Keratinocyte (primary cell): ENCODE measurements around the gene GPS1. TPM values are rescaled to one million over a fixed set of nuclear protein-coding genes. Genes with fewer than 3 reads are reported as not detected.

Source experiments
- DNase-seq: peaks from one replicate; pipeline ENCODE4 v3.0.0-alpha.2; 2011; ENCODE audit warnings: low read depth, missing footprints, low spot score
- FAIRE-seq: peaks from 2 replicates; lab custom pipeline; 2011; peaks lifted over from hg19 to GRCh38; lab: Jason Lieb, UNC
- H2AFZ ChIP-seq: 2 replicates; pipeline ENCODE4 v1.6.0; 2012; ENCODE audit warnings: low read length, control low read depth, inconsistent platforms; ENCODE audit not compliant: control insufficient read depth
- H3K27ac ChIP-seq: 2 replicates; pipeline ENCODE4 v1.5.1; 2011; ENCODE audit warnings: low read length; ENCODE audit not compliant: control insufficient read depth, insufficient read depth
- H3K27me3 ChIP-seq: 3 replicates; pipeline ENCODE4 v1.6.0; 2011; ENCODE audit warnings: low read length; ENCODE audit not compliant: control insufficient read depth, insufficient read depth; ENCODE audit errors: extremely low read depth
- H3K36me3 ChIP-seq, 2 experiments: 2 replicates in 1 of 2; 3 replicates in 1 of 2; pipeline ENCODE4 v1.5.1; 2011; ENCODE audit warnings: low read length in 2 of 2, mild to moderate bottlenecking in 1 of 2; ENCODE audit not compliant: control insufficient read depth in 2 of 2, insufficient read depth in 2 of 2; ENCODE audit errors: extremely low read depth in 1 of 2
- H3K4me1 ChIP-seq: 3 replicates; pipeline ENCODE4 v1.5.1; 2011; ENCODE audit warnings: low read length; ENCODE audit not compliant: control insufficient read depth, insufficient read depth; ENCODE audit errors: extremely low read depth
- H3K4me2 ChIP-seq: 3 replicates; pipeline ENCODE4 v1.6.0; 2011; ENCODE audit warnings: low read depth, low read length; ENCODE audit not compliant: control insufficient read depth, insufficient read depth; ENCODE audit errors: extremely low read depth
- H3K4me3 ChIP-seq, 3 experiments: fragments of 200-600 bp in 1 of 3; sonication (generic) in 1 of 3; 2 replicates in 2 of 3; 3 replicates in 1 of 3; pipeline ENCODE4 v1.5.1; 2011 to 2016; ENCODE audit warnings: low read length in 3 of 3, mild to moderate bottlenecking in 3 of 3, control low read depth in 2 of 3, inconsistent platforms in 1 of 3, low read depth in 1 of 3, mixed read lengths in 1 of 3, mixed run types in 1 of 3, moderate library complexity in 1 of 3; ENCODE audit not compliant: control insufficient read depth in 2 of 3, insufficient read depth in 2 of 3; ENCODE audit errors: extremely low read depth in 1 of 3
- H3K79me2 ChIP-seq: 2 replicates; pipeline ENCODE4 v1.6.0; 2012; ENCODE audit warnings: low read length; ENCODE audit not compliant: control insufficient read depth, insufficient read depth
- H3K9ac ChIP-seq: 3 replicates; pipeline ENCODE4 v1.6.0; 2011; ENCODE audit warnings: low read length; ENCODE audit not compliant: control insufficient read depth, insufficient read depth; ENCODE audit errors: extremely low read depth
- H3K9me1 ChIP-seq: 3 replicates; pipeline ENCODE4 v1.6.0; 2011; ENCODE audit warnings: low read length; ENCODE audit not compliant: control insufficient read depth, insufficient read depth; ENCODE audit errors: extremely low read depth
- H3K9me3 ChIP-seq: 2 replicates; pipeline ENCODE4 v1.5.1; 2012; ENCODE audit warnings: low read depth, low read length; ENCODE audit not compliant: control insufficient read depth
- H4K20me1 ChIP-seq: 3 replicates; pipeline ENCODE4 v1.6.0; 2011; ENCODE audit warnings: low read length; ENCODE audit not compliant: control insufficient read depth, insufficient read depth; ENCODE audit errors: extremely low read depth
- EZH2 ChIP-seq: IDR thresholded peaks from one replicate; pipeline ENCODE4 v1.6.1; 2012; ENCODE audit warnings: inconsistent platforms, mild to moderate bottlenecking, low read length, moderate library complexity
- dilution Hi-C: fragments of 300-500 bp; cut with MboI; formaldehyde crosslinking; loops from one replicate; pipeline ENCODE4 v1.7.0; 2020; ENCODE audit warnings: low sequenced_read_pairs; ENCODE audit not compliant: extremely low pct_ligation_motif_present
- polyA plus RNA-seq, 5 experiments: library from polyadenylated mRNA; depleted of rRNA in 3 of 5; stranded (reverse) in 3 of 5; stranded (forward) in 1 of 5; unstranded in 1 of 5; fragments of >200 nt; gene quantifications; 1 replicate in 1 of 5; 2 replicates in 3 of 5; 3 replicates in 1 of 5; pipeline versions ENCODE4 v1.2.1 to v1.2.3, GENCODE V29; 2011 to 2012; ENCODE audit warnings: missing spikeins in 2 of 5, low read depth in 1 of 5, low replicate concordance in 1 of 5
- TF ChIP-seq, protein P1 (sequence below), 3 experiments: IDR thresholded peaks in 1 of 3; conservative IDR thresholded peaks in 1 of 3; optimal IDR thresholded peaks in 1 of 3; 2 replicates in 2 of 3; 3 replicates in 1 of 3; pipeline versions ENCODE3 to v1.5.1; 2011; ENCODE audit warnings: low read length in 3 of 3, mild to moderate bottlenecking in 3 of 3, moderate library complexity in 2 of 3, control low read depth in 1 of 3, inconsistent platforms in 1 of 3; ENCODE audit not compliant: insufficient read depth in 2 of 3; ENCODE audit errors: extremely low read depth in 1 of 3

The GPS1 gene
- polyA plus RNA-seq, 1 donor (not counting 4 experiments of a cell fraction or from before 2014, with no cell fraction given), result 60.4 TPM

GRCh38 chr17:82083009-82083408, 31.3 kb downstream of the GPS1 start:
- no peak for DNase-seq
- Histone ChIP-seq H3K27me3 (no peaks in the 10 kb centered on the region), H3K4me3 (no peak overlapping the region), H4K20me1 (peaks cover 27% of the 10 kb centered on the region), H3K36me3 (peaks cover 65 to 67% of the 10 kb centered on the region in 2 experiments), H3K9me3 (no peaks in the 10 kb centered on the region), H3K79me2 (peaks cover 16% of the 10 kb centered on the region), H3K27ac (no peak overlapping the region), H3K9ac (no peak overlapping the region), H3K4me1 (no peaks in the 10 kb centered on the region), H3K9me1 (no peaks in the 10 kb centered on the region), H2AFZ (no peak overlapping the region), H3K4me2 (no peak overlapping the region)
- no peak for FAIRE-seq
- TF ChIP-seq, protein P1, sequence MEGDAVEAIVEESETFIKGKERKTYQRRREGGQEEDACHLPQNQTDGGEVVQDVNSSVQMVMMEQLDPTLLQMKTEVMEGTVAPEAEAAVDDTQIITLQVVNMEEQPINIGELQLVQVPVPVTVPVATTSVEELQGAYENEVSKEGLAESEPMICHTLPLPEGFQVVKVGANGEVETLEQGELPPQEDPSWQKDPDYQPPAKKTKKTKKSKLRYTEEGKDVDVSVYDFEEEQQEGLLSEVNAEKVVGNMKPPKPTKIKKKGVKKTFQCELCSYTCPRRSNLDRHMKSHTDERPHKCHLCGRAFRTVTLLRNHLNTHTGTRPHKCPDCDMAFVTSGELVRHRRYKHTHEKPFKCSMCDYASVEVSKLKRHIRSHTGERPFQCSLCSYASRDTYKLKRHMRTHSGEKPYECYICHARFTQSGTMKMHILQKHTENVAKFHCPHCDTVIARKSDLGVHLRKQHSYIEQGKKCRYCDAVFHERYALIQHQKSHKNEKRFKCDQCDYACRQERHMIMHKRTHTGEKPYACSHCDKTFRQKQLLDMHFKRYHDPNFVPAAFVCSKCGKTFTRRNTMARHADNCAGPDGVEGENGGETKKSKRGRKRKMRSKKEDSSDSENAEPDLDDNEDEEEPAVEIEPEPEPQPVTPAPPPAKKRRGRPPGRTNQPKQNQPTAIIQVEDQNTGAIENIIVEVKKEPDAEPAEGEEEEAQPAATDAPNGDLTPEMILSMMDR (optimal IDR thresholded peaks at IDR 0.05 in 1 of 3, IDR thresholded peaks at IDR 0.05 in 1 of 3, conservative IDR thresholded peaks at IDR 0.05 in 1 of 3; ENCODE audit: extremely low read depth in 1 of 3, insufficient read depth in 2 of 3, low read length in 3 of 3), result no peak
- no peak for TF ChIP-seq EZH2
- dilution Hi-C loops, result no loop called here

DNA sequence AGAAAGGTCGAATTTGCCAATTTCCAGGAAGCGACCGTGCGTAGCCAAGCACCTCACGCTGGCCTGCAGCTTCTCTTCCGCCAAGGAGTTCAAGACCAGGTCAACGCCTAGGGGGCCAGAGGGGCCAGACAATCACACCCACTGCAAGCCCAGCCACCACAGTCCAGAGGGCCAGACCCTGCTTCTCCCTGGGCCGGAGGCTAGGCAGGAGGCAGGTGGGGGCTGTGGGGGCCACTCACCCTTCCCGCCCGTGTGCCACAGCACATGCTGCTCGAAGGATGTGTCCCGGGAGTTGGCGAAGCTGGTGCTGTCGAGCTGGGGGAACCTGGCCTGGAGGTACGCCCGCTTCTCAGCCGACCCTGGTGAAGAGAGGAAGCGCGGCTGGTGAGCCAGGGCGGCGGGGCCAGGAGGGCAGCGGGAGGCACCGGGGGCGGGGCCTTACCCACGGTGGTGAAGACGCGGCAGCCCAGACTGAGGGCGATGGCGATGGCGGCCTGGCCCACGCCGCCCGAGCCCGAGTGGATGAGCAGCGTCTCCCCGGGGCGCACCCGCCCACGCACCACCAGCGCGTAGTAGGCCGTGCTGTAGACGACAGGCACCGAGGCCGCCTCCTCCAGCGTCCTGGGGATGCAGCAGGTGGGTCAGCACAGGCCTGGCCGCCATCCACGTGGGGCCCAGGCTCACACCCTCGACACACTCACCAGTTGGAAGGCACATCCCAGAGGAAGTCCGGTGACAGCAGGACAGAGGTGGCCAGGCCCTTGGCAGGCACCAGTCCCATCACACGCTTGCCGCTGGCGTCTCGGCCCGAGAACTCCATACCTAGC, 32.0 kb downstream of the GPS1 start:
- Histone ChIP-seq H3K4me2 (no peak overlapping the region), H3K27ac (no peak overlapping the region), H3K27me3 (no peaks in the 10 kb centered on the region), H3K36me3 (peaks cover 67 to 69% of the 10 kb centered on the region in 2 experiments), H3K9me3 (no peaks in the 10 kb centered on the region), H3K79me2 (peaks cover 19% of the 10 kb centered on the region), H3K9ac (no peak overlapping the region), H3K4me3 (no peak overlapping the region), H3K4me1 (no peaks in the 10 kb centered on the region), H3K9me1 (no peaks in the 10 kb centered on the region), H4K20me1 (peaks cover 27% of the 10 kb centered on the region), H2AFZ (no peak overlapping the region)
- dilution Hi-C loops, result no loop called here
- DNase-seq (no peak), FAIRE-seq (no peak)
- TF ChIP-seq, protein P1 (optimal IDR thresholded peaks at IDR 0.05 in 1 of 3, IDR thresholded peaks at IDR 0.05 in 1 of 3, conservative IDR thresholded peaks at IDR 0.05 in 1 of 3; ENCODE audit: extremely low read depth in 1 of 3, insufficient read depth in 2 of 3, low read length in 3 of 3), result no peak
- TF ChIP-seq EZH2, result no peak
